Myocyte (in vitro differentiated cells): ENCODE results near the gene GNAT1. TPM values are rescaled to one million over a fixed set of nuclear protein-coding genes. Genes with fewer than 3 reads are reported as not detected.

ENCODE experiments used
- DNase-seq: peaks from one replicate; pipeline ENCODE4 v3.0.0-alpha.2; 2012; ENCODE audit warnings: low read depth
- total RNA-seq: library from RNA; depleted of rRNA; stranded (reverse); fragments of >200 nt; gene quantifications from 2 replicates; pipeline ENCODE4 v1.2.3, GENCODE V29; 2014

The GNAT1 gene
- total RNA-seq, 1 donor from 2014 or later, result 1.9 TPM

DNA sequence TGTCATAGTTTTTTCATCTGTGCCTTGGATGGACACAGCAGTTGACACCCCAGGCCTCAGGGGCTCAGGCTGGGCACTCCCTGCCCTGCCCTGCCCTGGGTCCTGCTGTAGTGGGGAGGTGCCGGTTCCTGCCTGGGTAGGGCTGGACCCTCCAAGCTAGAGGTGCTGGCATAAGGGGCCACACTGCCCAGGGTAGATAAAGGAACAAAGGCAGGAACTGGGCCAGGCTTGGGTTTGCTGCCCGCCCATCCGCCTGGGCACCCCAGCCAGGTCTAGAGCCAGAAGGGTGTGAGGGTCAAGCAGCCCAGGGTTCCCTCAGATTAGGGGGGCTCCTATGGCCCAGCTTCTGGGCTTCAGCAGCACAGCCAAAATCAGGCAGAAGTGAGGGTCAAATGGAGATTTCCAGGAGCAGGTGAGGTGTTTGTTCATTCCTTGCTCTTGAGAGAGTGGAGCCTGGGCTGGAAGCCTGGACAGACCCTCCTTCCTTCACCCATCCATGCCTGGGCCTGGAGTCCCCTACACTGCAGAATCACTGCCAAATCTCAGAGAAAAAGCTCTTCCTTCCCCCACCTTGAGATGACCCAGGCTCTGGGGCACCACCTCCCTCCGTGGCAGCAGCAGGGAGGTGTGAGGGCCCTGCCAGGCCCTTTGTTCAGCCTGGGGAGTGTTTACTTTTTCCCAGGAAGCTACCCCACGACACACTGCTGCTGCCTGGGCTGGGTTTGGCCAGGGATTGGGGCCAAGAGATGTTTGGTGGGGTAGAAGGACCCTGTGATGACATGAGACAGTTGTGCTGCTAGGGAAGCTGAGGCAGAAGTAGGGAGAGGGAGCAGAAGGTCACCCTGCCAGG is 29.2 kb upstream of the GNAT1 start:
- DNase-seq, result no peak

DNA sequence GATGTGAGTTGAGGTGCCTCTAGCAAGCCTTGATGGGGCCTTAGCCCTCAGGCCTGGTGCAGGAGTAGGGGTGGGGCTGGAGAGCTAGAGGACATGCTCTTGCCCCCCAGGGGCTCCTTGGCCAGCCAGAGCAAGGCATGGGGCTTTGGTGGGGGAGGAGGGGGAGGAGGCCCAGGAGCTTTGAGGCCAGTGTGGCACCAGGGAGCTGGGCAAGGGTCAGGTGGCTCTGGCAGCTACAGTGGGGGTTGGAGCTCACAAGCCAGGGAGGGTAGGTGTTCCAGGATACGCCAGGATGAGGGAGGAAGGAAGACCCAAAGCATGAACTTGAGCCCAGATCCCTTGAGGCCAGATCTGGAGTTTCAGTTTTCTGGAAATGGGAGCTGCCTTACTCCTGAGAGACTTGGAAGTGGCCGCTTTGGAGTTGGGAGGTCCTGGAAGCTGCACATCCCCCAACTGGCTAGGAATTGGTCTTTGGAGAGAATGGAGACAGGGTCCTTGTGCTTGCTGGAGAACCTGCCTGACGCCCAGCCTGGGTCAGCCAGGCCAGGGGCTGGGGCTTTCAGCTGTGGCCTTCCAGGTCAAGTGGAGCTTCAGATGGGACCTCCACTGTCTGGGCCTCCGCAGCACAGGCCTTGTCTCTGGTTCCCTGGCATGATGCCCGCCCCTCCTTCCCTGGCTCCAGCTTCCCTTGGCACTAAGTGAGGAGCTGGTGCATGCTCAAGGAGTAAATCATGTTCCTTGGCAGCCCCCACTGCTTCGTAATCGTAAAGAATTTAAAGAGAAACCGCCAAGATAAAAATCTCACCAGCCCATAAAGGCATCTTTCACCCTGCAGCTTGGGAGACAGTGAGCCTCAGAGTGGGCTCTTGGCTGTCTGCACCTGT is 27.6 kb upstream of the GNAT1 start:
- DNase-seq, result peak; percentile 56

DNA sequence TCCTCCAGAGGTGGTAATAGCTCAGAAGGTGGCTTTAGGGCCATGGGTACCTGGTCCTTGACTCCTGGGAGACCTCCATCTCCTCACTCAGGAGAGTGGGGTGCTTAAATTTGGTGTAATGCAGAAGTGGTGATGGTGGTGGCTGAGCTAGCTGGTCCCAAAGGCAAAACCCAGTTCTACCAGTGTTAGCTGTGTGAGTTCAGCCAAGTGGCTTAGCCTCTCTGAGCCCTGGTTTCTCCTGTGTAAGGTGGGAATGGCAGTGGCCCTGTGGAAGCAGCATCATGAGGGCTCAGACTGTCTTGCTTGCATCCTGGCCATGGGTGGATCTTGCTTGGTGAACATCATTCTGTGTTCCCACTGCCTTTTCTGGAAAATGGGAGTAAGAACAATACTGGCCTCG is 26.9 kb upstream of the GNAT1 start:
- DNase-seq, result no peak

DNA sequence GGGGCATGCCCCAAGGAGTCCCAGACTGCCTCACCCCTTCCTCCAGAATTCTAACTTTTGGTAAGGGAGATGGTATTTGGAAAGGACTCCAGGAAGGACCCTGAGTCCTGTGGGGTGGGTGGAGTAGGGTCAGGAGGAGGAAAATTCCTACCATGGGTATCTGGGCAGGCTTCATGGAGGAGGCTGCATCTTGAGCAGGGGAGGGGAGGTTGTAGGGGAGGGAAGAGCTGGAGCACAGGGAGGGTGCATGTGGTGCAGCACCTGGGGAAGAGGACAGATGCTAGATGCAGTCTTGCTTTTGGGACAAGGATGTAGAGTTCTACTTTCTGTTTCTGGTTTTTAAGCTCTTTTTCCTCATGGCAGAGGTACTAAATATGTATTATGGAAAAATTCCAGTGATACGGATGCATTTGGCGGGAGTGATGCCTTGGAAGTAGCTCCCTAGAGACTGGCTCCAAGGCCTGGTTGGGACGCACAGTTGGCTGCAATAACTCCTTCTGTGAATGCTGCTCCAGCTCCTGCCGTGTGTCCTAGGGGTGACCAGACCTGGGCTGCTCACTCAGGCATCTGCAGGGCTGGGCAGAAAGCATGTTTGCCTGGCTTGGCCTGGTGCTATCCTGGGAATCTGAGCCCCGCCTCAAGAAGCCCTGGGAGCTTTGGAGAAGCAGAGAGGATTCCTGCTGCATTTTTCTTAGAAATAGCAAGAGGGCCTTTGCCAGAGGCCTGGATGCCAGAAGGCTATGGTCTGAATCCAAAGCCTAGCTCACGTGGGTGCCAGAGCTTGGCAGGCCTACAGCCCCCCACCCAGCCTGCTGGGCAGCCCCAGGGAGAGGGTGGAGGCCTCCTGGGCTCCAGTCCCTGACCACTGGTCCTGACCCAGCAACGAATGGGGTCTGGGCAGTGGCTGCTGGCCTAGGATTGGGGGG is 26.2 kb upstream of the GNAT1 start:
- DNase-seq, result peak; percentile 57

DNA sequence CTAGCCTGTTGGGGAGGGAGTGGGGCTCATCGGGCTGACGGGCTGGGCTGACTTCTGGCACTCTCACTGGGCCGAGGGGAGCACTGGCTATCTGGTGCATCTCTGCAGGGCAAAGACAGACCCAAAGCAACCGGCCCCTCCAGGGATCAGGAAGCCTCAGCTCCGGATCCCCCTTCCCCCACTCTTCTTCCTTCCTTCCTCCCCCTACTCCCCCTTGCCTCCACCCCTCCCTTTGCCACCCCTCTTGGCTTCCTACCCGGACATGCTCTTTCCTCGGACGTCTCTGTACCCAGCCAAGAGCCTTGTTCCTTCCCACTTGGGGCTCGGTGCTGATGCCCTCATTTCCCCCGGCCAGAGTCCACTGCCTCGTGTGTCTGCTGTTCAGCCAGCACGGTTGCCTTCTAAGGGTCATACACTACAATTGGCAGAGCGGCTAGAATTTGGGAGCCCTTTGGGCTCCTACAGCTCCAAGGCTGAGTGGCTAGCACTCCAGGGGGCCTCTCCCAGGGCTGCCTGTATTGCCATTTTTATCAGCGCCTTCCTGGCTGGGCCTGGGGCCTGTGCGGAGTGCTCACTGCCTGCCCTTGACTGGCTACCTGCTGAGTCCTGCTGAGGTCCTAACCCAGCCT is 25.4 kb upstream of the GNAT1 start:
- no peak for DNase-seq

DNA sequence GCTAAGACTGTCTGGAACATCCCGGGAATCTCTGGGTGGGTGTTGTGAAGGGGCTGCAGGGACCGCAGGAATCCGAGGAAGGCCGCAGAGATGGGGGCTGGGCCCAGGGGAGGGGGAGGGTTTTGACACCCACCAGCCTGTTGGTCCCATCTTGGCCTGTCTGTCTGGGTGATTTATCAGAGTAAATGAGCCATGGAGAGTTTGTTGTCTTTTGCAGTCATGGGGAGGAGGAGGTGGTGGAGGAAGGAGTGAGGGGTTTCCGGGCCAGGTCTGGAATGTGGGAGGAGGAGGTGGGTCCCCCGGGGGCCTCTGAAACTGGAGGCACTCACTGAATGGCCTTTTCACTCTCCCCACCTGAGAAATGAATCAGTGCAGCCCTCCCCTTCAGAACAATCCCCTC is 24.8 kb upstream of the GNAT1 start:
- no peak for DNase-seq

DNA sequence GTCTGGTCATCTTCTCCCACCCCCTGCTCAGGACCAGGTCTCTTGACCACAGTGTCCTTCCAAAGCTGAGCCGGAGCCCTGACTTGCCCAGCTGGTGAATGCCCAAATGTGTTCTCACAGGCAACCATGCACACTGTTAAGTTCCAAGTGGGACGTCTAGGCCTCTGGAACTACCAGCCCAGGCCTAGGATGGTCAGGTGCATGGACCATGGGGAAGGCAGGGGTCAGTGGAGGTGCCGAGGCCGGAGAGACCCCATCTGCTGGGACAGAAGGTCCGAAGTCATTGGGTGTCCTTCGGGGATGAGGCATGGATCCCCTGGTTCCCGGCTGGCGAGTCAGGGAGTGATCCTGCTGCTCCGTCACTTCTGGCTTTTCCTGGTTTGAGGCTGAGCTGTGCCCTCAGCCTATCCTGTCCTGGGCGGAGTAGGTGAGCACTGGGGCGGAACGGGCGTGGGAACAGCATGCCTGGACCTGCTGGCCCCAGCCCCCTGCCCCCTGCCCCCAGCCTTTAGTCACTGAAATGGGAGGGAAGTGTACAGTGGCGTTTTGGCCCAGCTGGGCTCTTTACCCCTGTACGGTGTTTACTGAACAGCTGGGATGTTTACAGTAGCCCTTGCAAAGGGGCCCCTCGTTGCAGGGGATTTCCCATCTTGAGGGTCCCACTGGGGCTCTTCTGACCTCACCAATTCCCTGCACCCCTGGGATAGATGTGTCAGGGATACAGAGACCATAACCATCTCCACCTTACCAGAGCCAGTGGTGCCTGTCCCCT is 24.2 kb upstream of the GNAT1 start:
- no peak for DNase-seq

DNA sequence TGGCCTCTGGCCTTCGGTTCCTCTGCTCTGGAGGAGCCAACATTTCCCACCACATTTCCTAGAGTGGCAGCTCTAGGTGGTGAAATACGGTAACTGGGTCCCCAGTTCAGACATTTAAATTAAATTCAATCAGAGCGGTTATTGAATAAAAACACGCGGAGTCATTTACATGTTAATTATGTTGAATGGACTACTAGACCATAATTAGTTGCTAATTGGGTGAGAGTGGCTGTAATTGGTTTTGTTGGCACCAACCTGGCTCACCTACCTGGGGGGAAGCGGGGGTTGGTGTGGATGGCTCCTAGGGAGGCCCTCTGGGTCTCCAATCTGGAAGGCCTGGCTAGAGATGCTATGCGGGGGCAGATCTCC is 23.6 kb upstream of the GNAT1 start:
- no peak for DNase-seq

DNA sequence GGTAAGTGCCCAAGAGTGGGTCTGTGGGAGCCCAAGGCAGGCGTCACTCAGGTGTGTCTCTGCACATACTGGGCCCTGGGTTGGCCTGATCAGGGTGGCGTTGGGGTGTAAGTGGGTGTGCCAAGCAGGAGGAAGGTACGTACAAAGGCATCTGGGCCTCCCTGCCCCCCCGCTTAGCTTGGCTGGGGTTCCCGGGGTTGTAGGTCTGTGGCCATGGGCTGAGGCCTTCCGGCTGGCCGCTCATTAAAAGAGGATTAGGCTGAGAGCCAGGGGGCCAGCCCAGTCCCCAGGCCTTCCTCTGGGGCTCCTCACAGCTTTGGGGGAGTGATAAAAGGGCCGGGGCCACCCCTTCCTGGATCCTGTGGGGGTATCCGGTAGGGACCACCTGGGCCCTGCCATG is 23.0 kb upstream of the GNAT1 start:
- DNase-seq, result no peak

DNA sequence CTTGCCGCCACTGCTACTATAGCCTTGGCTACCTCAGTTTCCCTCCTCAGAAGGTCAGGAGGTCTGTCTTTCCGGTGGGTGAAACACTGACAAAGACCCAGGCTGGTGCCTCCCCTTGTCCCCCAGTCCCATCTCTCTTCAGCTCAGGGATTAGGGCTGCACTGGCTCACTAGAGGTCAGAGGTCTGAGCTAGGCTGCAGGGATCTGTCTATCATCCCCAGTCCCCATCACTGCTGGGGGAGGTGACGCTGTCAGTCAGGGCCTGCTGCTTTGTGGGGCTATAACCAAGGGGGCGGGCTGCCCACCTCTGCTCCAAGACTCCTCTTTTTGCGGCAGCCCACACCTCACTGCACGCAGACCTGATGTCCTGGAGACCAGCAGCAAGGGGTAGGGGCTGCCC is 22.6 kb upstream of the GNAT1 start:
- DNase-seq, result no peak

DNA sequence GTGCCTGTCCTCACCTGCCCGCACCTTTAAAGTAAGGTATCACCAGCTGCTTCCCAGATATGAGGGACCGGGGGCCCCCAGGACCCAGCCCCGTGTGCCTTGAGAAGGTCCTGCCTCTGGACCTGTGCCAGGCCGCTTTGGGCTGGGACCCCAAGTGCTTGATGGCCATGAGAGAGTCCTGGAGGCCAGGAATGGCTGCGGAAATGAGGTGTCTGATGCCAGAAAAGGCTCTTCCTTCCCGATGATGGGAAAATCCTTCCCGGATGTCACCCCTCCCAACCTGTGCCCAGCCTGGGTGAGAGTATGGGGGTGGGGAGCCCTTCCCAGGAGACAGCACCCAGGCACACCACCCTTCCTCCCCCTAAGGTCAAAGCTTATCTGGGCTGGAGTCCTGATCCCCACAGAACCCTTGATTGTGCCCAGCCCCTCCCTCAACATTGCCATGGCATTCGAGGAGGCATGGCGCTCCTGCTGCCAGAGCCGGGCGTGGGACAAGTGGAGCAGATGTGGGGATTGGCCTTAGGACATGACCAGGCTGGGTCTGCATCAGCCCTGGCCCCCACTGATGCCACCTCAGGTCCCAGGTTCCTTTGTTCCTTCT is 22.1 kb upstream of the GNAT1 start:
- no peak for DNase-seq

DNA sequence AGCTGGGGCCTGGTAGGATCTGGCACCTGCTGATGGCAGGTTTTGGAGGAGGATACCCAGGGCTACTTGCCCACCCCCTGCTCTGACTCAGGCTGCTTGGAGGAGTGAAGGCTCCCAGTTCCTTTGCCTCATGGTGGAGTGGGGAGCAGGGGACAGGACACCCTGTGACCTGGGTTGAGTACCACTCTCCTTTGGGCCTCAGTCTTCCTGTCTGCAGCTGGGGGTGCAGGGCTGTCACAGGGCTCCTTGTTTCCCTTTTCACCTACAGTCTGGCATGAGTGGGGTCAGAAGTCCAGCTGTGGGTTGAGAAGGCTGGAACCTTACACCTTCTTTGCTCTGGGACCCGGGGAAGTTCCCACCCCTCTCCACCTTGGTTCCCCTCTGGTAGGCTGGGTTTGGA is 21.6 kb upstream of the GNAT1 start:
- DNase-seq, result no peak

DNA sequence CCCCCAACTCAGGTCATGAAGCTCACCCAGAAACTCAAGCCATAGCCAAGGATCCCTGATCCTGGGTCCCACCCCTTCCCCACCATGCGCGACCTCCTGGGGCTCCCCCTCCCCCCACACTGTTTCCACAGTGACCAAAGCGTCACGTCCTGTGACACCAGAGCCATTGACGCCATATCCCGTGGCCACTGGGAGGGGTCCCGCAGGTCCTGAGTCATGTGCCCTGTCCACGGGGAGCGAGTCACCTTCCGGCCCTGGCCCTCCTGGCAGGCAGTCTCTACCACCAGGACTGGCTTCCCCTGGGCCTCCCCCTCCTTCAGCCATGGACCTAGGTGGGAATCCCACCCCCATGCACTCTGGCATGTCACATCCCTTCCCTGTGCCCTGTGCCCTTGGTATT is 20.7 kb upstream of the GNAT1 start:
- DNase-seq, result peak; percentile 48

DNA sequence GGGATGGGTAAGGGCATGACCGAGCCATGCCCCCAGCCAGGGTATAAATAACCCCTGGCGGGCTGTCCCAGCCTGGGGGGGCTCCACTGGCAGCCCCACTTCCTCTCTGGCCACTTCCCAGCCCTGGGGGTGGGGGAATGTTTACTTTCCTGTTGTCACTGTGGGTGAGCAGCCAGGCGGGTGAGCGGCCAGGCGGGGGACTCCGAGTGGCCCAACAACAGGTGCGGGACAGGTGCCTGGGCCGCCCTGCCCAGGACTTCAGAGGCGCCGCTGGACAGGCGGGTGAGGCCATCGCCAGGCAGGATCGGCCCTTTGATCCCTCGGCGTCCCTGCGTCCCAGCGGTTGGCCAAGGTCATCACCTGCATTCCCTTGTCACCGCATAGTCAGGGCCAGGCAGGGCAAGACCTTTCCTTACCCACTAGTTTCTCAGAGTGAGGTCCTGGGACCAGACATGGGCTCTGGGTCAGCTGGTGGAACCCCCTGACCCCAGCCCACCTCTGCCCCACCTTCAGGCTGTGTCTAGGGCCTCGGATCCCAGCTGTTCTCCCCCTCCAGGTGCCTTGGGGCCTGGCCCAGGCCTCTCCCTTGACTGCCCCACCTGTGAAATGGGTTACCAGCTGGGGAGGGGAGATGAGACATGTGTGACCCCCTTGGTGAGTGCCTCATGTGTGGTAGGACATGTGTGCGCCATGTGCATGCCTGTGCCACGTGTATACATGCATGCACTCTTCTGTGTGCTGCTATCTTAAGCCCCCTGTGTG is 19.7 kb upstream of the GNAT1 start:
- DNase-seq, result peak; percentile 71

DNA sequence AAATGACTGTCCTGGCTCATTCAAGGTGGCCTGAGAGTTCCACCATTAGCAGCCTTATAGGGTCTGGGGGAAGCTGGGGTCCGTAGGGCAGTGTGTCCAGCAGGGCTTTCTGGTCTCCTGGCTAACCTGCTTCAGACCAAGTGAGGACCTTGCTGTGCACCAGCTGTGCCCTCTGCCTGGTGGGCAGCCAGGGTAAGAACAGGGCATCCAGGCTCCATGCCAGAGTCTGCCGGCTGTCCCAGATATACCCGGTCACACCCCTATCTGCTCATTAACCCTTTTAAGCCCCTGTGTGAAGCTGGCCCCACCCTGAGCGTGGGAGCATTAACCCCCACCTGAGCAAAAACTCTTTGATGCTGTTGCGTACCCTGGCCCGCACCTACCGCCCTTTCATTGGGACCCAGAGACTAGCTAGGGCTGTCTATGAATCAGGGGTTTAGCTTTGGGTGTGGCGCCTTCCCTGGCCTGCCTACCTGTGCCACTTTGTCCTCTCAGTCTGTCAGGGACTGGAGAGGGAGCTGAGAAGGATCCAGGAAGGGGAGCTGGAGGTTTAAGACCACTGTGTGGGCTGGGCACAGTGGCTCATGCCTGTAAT is 18.7 kb upstream of the GNAT1 start:
- peak; percentile 72 for DNase-seq

DNA sequence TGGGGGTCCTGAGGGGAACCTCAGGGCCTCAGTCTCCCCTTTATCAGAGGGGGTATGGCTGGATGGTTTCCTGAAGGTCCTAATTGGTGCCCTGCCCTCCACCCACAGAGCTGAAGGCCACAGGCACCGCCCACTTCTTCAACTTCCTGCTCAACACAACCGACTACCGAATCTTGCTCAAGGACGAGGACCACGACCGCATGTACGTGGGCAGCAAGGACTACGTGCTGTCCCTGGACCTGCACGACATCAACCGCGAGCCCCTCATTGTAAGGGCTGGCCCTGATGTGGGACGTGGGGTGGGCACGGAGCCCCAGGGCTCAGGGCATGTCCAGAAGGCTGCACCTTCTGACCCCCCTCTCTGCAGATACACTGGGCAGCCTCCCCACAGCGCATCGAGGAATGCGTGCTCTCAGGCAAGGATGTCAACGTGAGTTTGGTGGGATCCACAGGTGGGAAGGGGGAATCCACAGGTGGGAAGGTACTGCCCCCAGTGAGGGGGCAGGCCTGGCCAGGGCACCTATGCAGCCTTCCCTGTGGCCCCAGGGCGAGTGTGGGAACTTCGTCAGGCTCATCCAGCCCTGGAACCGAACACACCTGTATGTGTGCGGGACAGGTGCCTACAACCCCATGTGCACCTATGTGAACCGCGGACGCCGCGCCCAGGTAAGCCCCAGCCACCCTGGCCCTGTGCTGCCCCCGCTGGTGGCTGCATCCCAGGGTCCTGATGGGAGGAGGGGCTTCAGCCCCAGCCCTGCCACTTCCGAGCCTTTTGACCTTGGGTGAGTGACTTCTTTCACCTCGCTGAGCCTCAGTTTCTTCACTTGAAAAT is 17.5 kb upstream of the GNAT1 start:
- no peak for DNase-seq

DNA sequence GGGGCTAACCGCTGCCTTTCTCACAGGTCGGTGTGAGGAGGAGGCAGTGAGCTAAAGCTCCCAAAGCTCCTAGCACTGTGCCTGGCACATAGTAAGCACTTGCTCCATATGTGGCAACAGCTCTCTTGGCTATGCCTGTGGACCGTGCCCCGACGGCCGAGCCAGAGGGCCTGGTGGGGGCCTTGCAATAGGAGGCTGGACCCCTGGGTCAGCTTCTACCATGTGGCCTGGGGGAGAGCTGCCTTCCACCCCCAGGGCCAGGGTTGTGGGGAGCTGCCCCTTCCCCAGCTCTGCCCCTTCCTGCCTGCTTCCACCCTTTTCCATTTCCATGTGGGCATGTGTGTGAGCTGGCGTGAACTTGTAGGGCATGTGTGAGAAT is 16.9 kb upstream of the GNAT1 start:
- no peak for DNase-seq
